CD4-positive, alpha-beta T cell treated with Interferon gamma for 1 hour (primary cell): Measurements from ENCODE around the gene ALKBH3.

Experiments used
- DNase-seq: peaks from one replicate; pipeline ENCODE4 v3.0.0-alpha.2; 2020

Gene ALKBH3

DNA sequence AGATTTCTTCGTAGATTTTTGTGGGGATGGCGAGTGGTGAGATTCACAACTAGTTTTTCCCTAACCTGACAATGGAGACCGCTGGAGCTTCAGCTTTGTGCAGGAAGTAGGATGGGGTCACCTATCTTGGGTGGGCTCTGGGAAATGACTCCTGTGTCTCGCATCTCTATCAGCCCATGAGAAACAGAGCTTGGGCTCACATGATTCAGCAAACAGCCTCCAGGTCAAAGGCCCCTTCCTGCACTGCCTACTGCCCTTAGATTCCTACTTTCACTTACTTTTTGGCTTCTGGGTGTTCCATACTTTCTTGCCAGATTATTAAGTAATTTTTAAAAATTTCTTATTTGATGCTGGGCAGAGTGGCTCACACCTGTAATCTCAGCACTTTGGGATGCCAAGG lies 88.1 kb downstream of the ALKBH3 start:
- no peak for DNase-seq

DNA sequence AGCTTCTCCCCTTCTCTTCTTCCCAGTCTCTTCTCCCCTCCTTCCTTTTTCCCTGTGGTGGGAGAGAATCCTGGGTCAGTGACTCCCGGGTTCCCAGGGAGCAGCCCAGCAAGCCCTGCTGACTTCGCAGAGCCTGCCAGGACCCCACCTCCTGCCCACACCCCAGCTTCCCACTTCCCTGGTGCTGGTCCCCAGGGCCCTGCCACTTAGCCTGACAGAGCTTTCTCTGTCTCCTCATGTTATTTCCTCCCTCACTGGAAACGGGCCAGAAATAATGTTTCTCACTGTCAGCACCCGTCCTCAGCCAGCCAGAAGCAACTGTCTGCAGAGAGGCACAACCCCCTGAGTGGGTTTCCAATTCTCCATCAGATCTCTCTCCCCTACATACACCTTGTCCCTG lies 88.9 kb downstream of the ALKBH3 start:
- DNase-seq, result no peak
